ENCODE data around the gene PRKG2. TPM values are rescaled to one million over a fixed set of nuclear protein-coding genes. Genes with fewer than 3 reads are reported as not detected.

Gene PRKG2
- total RNA-seq, 3 donors from 2014 or later, result 9.8 to 25.7 (median 14.4) TPM

Other genes starting within 250 kb of the PRKG2 start
- 10 to 100 TPM; 20.9 to 67.9 (median 39.6) TPM for gene BMP3, start 184.5 kb downstream of the PRKG2 start, total RNA-seq

All from mucosa of descending colon (tissue), 3 donors.